GM19397 (cell line): ENCODE measurements around the gene BACE1-AS.

ENCODE experiments used
- ATAC-seq: cut with Tn5 transposase; IDR thresholded peaks from one replicate; pipeline ENCODE4 v1.9.1; 2021; ENCODE audit warnings: mild to moderate bottlenecking, moderate library complexity; ENCODE audit not compliant: unreplicated experiment

Gene BACE1-AS

GRCh38 chr11:117289795-117290194, 1.4 kb upstream of the BACE1-AS start:
- ATAC-seq: no peak

DNA sequence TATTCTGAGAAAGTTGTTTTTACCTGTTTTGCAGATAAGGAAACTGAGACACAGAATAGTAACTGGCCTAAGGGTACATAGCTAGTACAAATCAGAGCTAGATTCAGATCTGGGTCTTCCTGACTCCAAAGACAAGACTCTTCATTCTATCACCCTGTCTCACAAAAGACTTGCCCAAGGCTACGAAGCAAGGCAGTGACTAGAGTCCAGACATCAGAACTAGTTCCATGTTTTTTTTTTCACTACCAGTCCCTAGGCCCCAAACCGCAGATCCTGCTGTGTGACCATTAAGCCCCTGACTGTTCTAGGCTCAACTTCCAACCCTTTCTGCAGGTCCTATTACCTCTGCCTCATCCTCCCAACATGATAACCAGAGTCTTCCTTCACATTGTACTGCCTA, 1.5 kb downstream of the BACE1-AS start:
- no peak for ATAC-seq

DNA sequence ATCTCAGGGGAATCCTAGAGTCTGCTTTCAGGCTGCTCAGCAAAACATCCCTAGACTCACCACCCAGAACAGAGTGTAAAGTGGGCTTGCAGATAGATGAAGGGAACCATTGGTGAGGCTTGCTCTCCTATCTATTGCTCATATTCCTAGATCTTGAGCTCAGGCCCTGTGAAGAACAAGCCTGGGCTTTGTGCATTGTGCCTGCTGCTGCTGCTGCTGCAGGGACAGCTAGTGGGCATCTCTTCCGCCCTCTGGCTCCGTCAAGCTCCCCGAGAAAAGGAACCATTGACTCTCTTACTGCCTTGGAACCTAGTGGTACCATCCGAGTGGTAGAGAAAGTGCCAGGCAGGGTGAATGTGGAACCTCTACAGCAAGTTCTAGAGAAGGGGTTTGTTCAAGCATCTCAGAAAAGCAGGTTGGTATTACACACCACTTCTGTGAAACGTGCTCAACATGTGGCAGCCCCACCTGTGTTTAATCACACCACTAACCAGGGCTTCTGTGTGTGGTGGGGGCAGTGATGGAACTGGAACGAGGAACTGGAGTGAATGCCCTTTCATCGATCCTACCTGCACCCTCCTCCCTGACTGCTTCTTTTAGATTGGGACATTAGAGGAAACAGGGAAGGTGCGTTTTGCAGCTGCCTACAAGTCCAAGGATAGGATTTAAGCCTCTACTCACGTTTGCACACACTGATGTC, 4.4 kb downstream of the BACE1-AS start:
- ATAC-seq: no peak

- no peak for ATAC-seq
Observed at GRCh38 chr11:117296881-117297280, 5.7 kb downstream of the BACE1-AS start.

DNA sequence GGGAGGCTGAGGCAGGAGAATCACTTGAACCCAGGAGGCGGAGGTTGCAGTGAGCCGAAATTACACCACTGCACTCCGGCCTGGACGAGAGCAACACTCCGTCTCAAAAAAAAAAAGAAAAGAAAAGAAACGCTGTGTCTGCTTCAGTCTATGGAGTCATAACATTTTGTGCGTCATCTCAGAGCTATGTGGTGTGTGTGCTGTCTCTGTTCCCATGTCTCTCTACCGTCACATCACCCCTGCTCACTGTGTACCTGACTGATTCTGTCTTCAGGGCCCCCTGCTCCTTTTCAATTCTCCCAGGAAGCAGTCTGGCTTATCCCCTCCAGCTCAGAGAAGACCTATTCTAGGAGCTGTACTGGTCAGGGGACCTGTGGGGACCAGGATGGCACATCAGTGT, 7.0 kb downstream of the BACE1-AS start:
- no peak for ATAC-seq

GRCh38 chr11:117299351-117300282, 8.5 kb downstream of the BACE1-AS start:
- no peak for ATAC-seq

DNA sequence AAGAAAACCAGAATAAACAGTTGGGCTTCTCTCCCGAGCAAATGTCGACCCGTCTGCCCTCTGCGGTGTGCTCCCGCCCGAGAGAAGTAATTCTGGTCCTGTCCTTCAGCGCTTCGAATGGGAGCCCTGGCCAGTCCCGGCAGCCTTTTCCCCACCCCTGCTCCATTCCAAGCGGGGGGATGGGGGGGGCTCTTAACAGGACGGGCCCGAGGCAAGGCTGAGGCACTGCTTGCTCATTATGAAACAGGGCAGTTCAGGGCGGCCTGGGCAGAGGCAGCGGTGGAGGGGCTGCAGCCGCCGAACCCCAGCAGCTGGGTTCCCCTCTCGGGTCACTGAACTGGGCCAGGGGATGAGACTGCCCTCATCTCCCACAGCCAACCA, 9.1 kb downstream of the BACE1-AS start:
- no peak for ATAC-seq

GRCh38 chr11:117300773-117301172, 9.6 kb downstream of the BACE1-AS start:
- ATAC-seq: no peak

DNA sequence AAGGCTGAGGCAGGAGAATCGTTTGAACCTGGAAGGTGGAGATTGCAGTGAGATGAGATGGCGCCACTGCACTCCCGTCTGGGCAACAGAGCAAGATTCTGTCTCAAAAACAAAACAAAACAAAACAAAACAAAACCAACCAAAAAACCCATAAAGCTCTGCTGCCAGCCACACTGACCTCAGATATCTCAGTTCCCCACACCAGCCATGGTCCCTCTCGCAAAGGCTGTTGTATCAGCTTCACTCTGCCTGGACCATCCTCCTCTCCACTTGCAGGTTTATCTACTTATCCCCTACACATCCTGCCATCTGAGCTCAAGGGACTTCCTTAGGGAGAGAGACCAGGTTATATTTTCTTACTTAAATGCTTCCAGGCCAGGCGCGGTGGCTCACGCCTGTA, 11.1 kb downstream of the BACE1-AS start:
- no peak for ATAC-seq

GRCh38 chr11:117303101-117303500, 12.0 kb downstream of the BACE1-AS start:
- ATAC-seq: no peak

DNA sequence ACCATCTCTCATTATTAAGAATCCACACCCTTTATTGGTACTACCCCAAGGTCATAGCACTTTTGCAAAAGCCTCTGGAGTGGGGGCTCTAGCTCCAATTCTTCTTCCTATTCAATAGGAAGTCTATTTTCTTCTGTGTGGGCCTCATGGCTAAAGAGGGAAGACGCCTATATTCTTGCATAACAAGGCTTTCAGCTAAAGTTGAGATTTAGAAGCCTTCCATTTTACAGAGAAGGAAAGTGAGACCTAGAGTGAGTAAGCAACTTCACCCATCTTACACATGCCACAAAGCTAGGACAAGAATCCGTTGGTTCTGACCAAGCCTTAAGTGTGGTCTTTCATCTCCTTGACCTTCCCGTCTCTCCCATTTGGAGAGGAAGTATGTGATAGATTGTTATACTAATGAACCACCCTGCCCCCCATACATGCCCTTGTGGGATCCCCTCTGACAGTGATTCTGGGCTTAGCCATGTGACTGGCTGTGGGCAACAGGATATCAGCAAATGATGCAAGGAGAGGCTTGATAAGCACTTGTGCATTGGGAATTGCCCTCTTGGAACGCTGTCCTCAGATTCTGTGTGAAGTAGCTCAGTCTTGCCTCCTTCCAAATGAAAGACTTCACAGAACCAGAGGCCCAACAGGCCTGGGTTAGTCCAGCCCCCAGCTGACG, 12.6 kb downstream of the BACE1-AS start:
- no peak for ATAC-seq

DNA sequence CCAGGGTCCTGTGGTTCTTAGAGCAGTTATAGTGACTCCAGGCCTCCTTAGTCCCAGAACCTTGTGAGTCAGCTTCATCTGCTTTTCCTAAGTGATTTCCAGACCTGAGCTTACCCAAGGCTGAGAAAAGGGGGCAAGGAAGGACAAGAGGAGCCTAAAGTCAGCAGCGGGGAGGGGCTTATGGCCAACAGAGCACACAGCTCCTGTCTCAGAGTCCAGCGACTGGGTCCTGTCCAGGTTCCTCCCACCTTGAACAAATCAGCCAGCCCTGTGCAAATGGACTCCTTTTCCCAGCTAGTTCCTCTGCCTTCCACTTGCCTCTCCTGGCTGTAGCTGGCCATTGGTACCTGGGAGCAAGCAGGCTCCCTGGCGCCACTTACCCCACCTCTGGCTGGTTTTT, 14.0 kb downstream of the BACE1-AS start:
- no peak for ATAC-seq

DNA sequence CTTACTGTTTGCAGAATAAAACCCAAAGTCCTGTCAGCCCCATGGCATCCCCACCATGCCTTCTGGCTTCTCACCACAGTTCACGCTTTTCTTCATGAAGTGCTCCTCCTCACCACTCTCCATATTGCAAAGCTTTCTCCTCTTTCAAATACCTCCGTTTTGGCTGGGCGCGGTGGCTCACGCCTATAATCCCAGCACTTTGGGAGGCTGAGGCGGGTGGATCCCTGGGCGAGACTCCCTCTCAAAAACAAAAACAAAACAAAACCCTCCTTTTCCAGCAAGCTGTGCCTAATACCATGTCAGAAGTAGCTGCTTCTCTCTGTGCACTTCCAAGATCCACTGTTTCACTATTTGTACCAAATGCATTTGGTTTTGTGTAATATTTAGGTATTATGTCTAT, 18.2 kb downstream of the BACE1-AS start:
- no peak for ATAC-seq

DNA sequence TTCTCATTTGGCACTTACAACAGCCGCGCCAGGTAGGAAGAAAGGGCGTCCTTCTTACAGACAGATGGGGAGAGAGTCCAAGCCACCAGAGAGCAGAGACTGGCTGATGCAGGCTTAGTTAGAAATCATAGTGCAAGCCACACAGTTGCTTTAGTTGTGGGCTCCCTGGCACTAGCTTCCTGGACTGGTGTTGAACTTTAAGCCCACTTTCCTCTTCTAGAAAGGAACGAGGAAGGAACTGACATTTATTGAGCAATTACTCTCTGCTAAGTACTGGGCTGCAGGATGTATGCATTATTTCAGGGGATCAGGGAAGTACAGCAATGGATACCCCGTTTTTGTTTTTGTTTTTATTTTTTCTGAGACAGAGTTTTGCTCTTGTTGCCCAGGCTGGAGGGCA, 21.9 kb downstream of the BACE1-AS start:
- no peak for ATAC-seq

DNA sequence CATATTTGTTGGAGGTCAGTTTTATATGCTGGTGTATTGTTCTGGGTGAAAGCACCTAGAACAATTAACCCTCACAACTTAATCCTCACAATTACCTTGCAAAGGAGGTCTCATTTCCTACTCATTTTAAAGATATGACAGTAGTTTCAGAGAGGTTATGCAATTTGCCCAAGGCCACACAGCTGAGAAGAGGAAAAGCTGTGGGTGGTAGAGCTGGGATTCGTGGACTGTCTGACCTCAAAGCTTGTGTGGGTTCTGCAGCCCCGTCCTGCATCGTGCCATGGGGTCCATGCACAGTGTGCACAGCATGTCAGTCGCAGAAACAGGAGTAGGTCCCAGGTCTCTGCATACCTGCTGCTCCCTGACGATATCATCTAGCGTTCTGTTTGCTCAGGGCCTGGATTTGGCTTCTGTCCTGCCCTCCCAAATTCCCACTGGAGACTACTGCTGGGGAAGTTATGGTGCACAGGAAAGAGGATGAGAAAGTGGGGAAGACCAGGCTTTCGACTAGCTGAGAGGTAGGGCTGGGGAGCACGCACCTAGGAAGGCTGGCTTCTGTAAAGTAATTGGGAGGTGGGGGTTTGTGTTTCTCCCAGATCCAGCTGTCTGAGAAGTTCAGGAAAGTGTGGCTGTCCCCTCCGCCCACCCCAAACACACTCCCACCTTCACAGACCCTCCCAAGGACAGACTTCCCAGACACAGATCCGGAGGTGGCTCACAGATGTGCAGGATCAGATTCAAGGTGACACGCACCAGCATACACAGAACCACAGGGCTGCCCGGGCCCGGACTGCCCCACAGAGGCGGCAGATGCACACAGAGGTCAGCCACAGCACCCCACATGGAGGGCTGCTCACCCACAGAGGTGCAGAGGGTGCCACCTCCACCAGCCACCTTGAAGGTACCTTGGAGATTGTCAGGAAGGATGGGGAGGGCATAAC, 23.0 kb downstream of the BACE1-AS start:
- ATAC-seq: no peak

DNA sequence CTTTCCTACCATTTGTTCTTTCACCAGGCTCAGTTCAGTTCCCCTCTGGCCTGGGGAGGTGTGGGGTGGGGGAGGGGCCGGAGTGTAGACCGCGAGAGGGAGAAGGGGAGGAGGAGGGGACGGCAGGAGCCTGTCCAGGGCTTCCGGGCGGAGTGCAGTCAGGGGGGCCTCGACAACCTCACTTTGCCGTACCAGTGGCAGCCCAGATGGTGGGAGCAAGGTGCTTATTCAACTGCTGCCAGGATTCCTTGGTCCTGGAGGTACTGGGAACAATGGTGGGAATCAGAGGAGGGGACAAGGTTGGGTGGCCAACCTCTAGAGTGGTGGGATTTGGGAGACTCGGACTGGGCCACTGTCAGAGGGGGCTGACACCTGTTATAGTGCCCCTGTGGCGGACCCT, 23.7 kb downstream of the BACE1-AS start:
- ATAC-seq: no peak

DNA sequence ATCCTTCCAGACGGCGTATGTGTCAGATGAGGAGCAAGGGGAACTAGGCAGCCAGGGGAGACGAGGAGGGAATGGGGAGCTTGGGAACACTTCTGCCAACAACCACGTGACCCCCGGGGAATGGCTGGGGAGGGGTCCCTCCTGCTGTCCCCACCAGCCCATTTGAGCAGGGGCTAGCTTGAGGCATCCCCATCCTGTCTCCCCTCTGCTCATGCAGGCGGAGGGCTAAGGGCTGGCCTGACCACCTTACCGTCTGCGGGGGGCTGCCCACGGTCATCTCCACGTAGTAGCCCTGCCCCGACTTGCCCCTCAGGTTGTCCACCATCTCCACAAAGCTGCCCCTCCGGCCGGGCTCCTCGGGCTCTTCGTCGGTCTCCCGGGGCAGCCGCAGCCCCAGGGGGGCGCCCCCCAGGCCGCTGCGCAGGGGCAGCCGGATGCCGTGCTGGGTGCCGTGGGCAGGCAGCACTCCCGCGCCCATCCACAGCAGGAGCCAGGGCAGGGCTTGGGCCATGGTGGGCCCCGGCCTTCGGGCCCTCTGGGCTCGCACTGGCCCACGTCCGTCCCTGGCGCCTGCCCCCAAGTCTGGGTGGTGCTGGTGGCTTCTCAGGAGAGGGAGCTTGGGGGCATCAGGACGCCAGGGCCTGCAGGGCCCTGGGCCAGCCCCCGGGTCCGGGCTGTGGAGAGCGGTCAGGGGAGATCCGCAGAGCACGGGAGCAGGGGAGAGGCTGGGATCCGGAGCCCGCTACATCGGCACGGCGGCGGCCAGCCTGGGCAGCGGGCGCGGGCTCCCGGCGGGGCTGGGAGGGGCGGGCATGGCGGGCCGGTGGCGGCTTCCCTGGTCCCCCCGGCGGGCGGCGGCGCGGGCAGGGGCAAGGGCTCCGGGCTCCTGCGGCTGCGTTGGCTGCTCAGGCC, 24.4 kb downstream of the BACE1-AS start:
- ATAC-seq: no peak

- ATAC-seq: no peak
Observed at GRCh38 chr11:117316197-117316961, 25.2 kb downstream of the BACE1-AS start, which contains the start of gene BACE1. TSS of gene BACE1 (minus strand) at chr11:117316256. CDS start at chr11:117315795, 461 bp downstream.

DNA sequence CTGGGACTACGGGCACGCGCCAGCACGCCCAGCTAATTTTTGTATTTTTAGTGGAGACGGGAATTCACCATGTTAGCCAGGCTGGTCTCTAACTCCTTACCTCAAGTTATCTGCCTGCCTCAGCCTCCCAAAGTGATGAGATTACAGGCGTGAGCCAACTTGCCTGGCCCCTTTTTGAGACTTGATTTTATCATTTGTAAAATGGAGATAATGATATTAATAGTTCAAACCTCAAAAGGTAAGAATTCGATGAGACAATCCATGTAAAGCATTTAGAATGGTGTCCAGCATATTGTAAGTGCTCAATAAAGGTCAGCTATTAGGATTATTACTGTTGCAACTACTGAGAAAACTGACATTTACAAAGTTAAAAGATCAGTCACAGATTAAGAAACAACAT, 27.6 kb downstream of the BACE1-AS start:
- no peak for ATAC-seq
